SK-N-SH (cell line): ENCODE data around the gene PDILT. TPM values are rescaled to one million over a fixed set of nuclear protein-coding genes. Genes with fewer than 3 reads are reported as not detected.

Experiments used
- CTCF ChIA-PET: fragments of 300-600, 350-600 bp; formaldehyde crosslinking; extraction: SDS; loops from one replicate; lab custom pipeline; 2021; lab: Yijun Ruan, JAX
- POLR2A ChIA-PET: fragments of 350-600 bp; sonication (Branson Sonifier 250); formaldehyde crosslinking; extraction: SDS; loops from one replicate; lab custom pipeline; 2020; ENCODE audit warnings: antibody characterized with exemption, inconsistent platforms; lab: Yijun Ruan, JAX
- DNase-seq: peaks from one replicate; pipeline ENCODE4 v3.0.0; 2012
- H2AFZ ChIP-seq: fragments of 200-600 bp; sonication (generic); 2 replicates; pipeline ENCODE4 v1.8.1; 2016; ENCODE audit warnings: antibody characterized with exemption, mild to moderate bottlenecking, low read depth
- H3F3A ChIP-seq: fragments of 200-600 bp; sonication (generic); replicated peaks from 2 replicates; pipeline ENCODE3; 2016; ENCODE audit warnings: antibody characterized with exemption, mild to moderate bottlenecking; ENCODE audit not compliant: insufficient read depth
- H3K27ac ChIP-seq, 2 experiments: fragments of 200-500 bp in 1 of 2; fragments of 200-600 bp in 1 of 2; sonication (Bioruptor generic) in 1 of 2; sonication (generic), shearing (Covaris generic) in 1 of 2; 2 replicates each; pipeline versions ENCODE4 v1.5.1 to v1.6.1; 2014 to 2016; ENCODE audit warnings: low read depth in 2 of 2, inconsistent platforms in 1 of 2, low read length in 1 of 2, mild to moderate bottlenecking in 1 of 2, mixed read lengths in 1 of 2
- H3K27me3 ChIP-seq: fragments of 200-600 bp; sonication (generic), shearing (Covaris generic); 2 replicates; pipeline ENCODE4 v1.6.1; 2016; ENCODE audit warnings: mixed run types; ENCODE audit not compliant: insufficient read depth
- H3K36me3 ChIP-seq, 2 experiments: fragments of 200-500 bp in 1 of 2; fragments of 200-600 bp in 1 of 2; sonication (Bioruptor generic) in 1 of 2; sonication (generic) in 1 of 2; replicated peaks in 1 of 2; 2 replicates each; pipeline versions ENCODE3 to v1.5.1; 2014 to 2016; ENCODE audit warnings: low read length in 1 of 2, mild to moderate bottlenecking in 1 of 2; ENCODE audit not compliant: insufficient read depth in 2 of 2, control insufficient read depth in 1 of 2
- H3K4me1 ChIP-seq, 2 experiments: fragments of 200-500 bp in 1 of 2; fragments of 200-600 bp in 1 of 2; sonication (Bioruptor generic) in 1 of 2; sonication (generic), shearing (Covaris generic) in 1 of 2; 2 replicates each; pipeline versions ENCODE4 v1.5.1 to v1.6.1; 2014 to 2016; ENCODE audit warnings: low read depth in 1 of 2, low read length in 1 of 2, mixed run types in 1 of 2; ENCODE audit not compliant: insufficient read depth in 2 of 2, control insufficient read depth in 1 of 2
- H3K4me2 ChIP-seq: fragments of 200-600 bp; sonication (generic), shearing (Covaris generic); 2 replicates; pipeline ENCODE4 v1.6.1; 2017; ENCODE audit warnings: mixed run types
- H3K4me3 ChIP-seq, 2 experiments: fragments of 200-500 bp in 1 of 2; fragments of 200-600 bp in 1 of 2; sonication (Bioruptor generic) in 1 of 2; sonication (generic), shearing (Covaris generic) in 1 of 2; 2 replicates each; pipeline versions ENCODE4 v1.5.1 to v1.8.1; 2014 to 2016; ENCODE audit warnings: low read depth in 2 of 2, inconsistent platforms in 1 of 2, low read length in 1 of 2, mild to moderate bottlenecking in 1 of 2, mixed read lengths in 1 of 2, moderate library complexity in 1 of 2
- H3K79me2 ChIP-seq: fragments of 200-600 bp; sonication (generic); 2 replicates; pipeline ENCODE4 v1.8.1; 2017; ENCODE audit warnings: mild to moderate bottlenecking; ENCODE audit not compliant: insufficient read depth
- H3K9ac ChIP-seq: fragments of 200-600 bp; sonication (generic); 2 replicates; pipeline ENCODE4 v1.6.1; 2017; ENCODE audit warnings: mixed run types
- H3K9me2 ChIP-seq: fragments of 200-600 bp; sonication (generic); 2 replicates; pipeline ENCODE4 v1.6.1; 2017; ENCODE audit warnings: mixed run types
- H3K9me3 ChIP-seq: fragments of 200-600 bp; sonication (generic); 2 replicates; pipeline ENCODE4 v1.6.1; 2017; ENCODE audit warnings: mixed run types, mild to moderate bottlenecking, moderate library complexity
- H4K20me1 ChIP-seq: fragments of 200-600 bp; sonication (generic); 2 replicates; pipeline ENCODE4 v1.6.1; 2017; ENCODE audit warnings: mild to moderate bottlenecking, mixed run types; ENCODE audit not compliant: insufficient read depth
- IRF3 ChIP-seq: fragments of 150-350 bp; IDR thresholded peaks from 2 replicates; pipeline ENCODE4 v1.6.1; 2016; ENCODE audit warnings: mild to moderate bottlenecking, low read depth, low read length
- JUND ChIP-seq: IDR thresholded peaks from 2 replicates; pipeline ENCODE4 v1.4.0; 2012
- MEF2A ChIP-seq: IDR thresholded peaks from 2 replicates; pipeline ENCODE4 v1.4.0; 2012; ENCODE audit warnings: low read depth, borderline replicate concordance
- MXI1 ChIP-seq: IDR thresholded peaks from 2 replicates; pipeline ENCODE4 v1.6.1; 2012; ENCODE audit warnings: mild to moderate bottlenecking, low read depth, low read length, improper control_type of control experiment
- RAD21 ChIP-seq: IDR thresholded peaks from 2 replicates; pipeline ENCODE4 v1.6.1; 2012; ENCODE audit warnings: mild to moderate bottlenecking, low read length
- REST ChIP-seq: IDR thresholded peaks from 2 replicates; pipeline ENCODE4 v1.6.1; 2012; ENCODE audit warnings: mild to moderate bottlenecking, low read depth, low read length, moderate library complexity
- RFX5 ChIP-seq: IDR thresholded peaks from 2 replicates; pipeline ENCODE4 v1.6.1; 2012; ENCODE audit warnings: mild to moderate bottlenecking, improper control_type of control experiment, low read length
- RXRA ChIP-seq: IDR thresholded peaks from 2 replicates; pipeline ENCODE4 v1.4.0; 2012; ENCODE audit warnings: low read depth, mild to moderate bottlenecking, borderline replicate concordance
- SMC3 ChIP-seq: IDR thresholded peaks from 2 replicates; pipeline ENCODE4 v1.6.1; 2012; ENCODE audit warnings: low read depth, low read length, improper control_type of control experiment
- TCF12 ChIP-seq: IDR thresholded peaks from 2 replicates; pipeline ENCODE4 v1.4.0; 2012
- USF1 ChIP-seq: IDR thresholded peaks from 2 replicates; pipeline ENCODE4 v1.4.0; 2012; ENCODE audit warnings: low read depth, borderline replicate concordance
- WGBS: methylation state at CpG from one replicate; pipeline ENCODE4 v1.1.6; 2017; ENCODE audit warnings: low lambda C conversion rate; 5-methylcytosine and 5-hydroxymethylcytosine counted together
- polyA plus RNA-seq, 3 experiments: library from polyadenylated mRNA; depleted of rRNA; stranded (reverse); fragments of >200 nt; gene quantifications; 2 replicates each; pipeline ENCODE4 v1.2.3, GENCODE V29; 2012
- TF ChIP-seq, protein P1 (sequence below): fragments of 200-600 bp; sonication (generic); IDR thresholded peaks from 2 replicates; pipeline ENCODE4 v1.6.1; 2017; ENCODE audit warnings: antibody characterized with exemption, mild to moderate bottlenecking, moderate library complexity

Gene PDILT
- polyA plus RNA-seq, 1 of the 3 experiments (the other 2 are of a cell fraction), result not detected

GRCh38 chr16:20344611-20345010 lies 59.9 kb downstream of the PDILT start (continued):
- TF ChIP-seq, protein P1, sequence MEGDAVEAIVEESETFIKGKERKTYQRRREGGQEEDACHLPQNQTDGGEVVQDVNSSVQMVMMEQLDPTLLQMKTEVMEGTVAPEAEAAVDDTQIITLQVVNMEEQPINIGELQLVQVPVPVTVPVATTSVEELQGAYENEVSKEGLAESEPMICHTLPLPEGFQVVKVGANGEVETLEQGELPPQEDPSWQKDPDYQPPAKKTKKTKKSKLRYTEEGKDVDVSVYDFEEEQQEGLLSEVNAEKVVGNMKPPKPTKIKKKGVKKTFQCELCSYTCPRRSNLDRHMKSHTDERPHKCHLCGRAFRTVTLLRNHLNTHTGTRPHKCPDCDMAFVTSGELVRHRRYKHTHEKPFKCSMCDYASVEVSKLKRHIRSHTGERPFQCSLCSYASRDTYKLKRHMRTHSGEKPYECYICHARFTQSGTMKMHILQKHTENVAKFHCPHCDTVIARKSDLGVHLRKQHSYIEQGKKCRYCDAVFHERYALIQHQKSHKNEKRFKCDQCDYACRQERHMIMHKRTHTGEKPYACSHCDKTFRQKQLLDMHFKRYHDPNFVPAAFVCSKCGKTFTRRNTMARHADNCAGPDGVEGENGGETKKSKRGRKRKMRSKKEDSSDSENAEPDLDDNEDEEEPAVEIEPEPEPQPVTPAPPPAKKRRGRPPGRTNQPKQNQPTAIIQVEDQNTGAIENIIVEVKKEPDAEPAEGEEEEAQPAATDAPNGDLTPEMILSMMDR, result no peak
- no peak for TF ChIP-seq USF1
- no peak for TF ChIP-seq JUND

DNA sequence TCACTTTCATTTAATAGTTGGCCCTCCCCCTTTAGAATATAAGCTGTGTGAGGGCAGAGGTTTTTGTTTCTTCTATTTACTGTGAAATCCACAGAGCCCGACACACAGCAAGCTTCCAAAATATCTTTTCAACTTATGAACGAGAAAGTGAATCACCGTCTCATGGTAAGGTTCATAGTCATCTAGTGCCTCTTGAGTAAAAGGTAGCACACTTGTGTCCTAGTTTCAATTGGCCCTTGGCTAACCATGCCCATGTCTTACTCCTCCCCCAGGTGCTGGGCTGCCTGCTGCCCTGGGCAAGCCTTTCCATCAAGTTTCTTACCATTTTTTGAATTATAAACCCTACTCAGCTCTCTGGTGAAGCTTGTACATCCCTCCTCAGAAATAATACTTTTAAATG lies 64.8 kb downstream of the PDILT start:
- TF ChIP-seq RAD21, result no peak
- no peak for TF ChIP-seq MXI1
- no peak for TF ChIP-seq RFX5
- TF ChIP-seq IRF3, result no peak
- TF ChIP-seq SMC3, result no peak
- TF ChIP-seq JUND, result no peak
- no peak for TF ChIP-seq MEF2A
- no peak for TF ChIP-seq REST
- TF ChIP-seq USF1, result no peak
- TF ChIP-seq TCF12, result no peak
- TF ChIP-seq, protein P1, result no peak
- TF ChIP-seq RXRA, result no peak
- POLR2A ChIA-PET, result no interaction called here

More for the DNA sequence above, 64.8 kb downstream of the PDILT start:
- H3K9me2 ChIP-seq, result no peaks in the 10 kb centered on the region
- H3K27me3 ChIP-seq, result no peaks in the 10 kb centered on the region; the same call in 1 of the 2 replicates
- no peak overlapping the region for H3K9ac ChIP-seq
- no peaks in the 10 kb centered on the region for H3K4me1 ChIP-seq
- no peak overlapping the region for H3K27ac ChIP-seq
- no peaks in the 10 kb centered on the region for H3K79me2 ChIP-seq
- no peaks in the 10 kb centered on the region for H3F3A ChIP-seq
- H3K4me2 ChIP-seq, result no peak overlapping the region
- CTCF ChIA-PET, result no interaction called here
- no peak overlapping the region for H2AFZ ChIP-seq
- H3K9me3 ChIP-seq, result no peaks in the 10 kb centered on the region
- 20% methylated on average over 3 of the region's 3 CpGs for WGBS
- DNase-seq, result no peak
- H3K36me3 ChIP-seq, result no peaks in the 10 kb centered on the region
- H4K20me1 ChIP-seq, result no peaks in the 10 kb centered on the region
- H3K4me3 ChIP-seq, result no peak overlapping the region
